H1 (cell line): Measurements from ENCODE around the gene FAM149A. TPM values are rescaled to one million over a fixed set of nuclear protein-coding genes. Genes with fewer than 3 reads are reported as not detected.
A peak's percentile ranks its signal among the peaks of the same experiment; 100 is the strongest.

Experiments
- ATF3 ChIP-seq: IDR thresholded peaks from 2 replicates; pipeline ENCODE4 v1.6.1; 2011; ENCODE audit warnings: low read depth, mild to moderate bottlenecking, low read length; ENCODE audit not compliant: insufficient read depth
- BACH1 ChIP-seq: IDR thresholded peaks from 2 replicates; pipeline ENCODE4 v1.6.1; 2012; ENCODE audit warnings: low read length, improper control_type of control experiment
- BCL11A ChIP-seq, 2 experiments: IDR thresholded peaks; one replicate each; pipeline ENCODE4 v1.6.1; 2011; ENCODE audit warnings: low read depth in 2 of 2, low read length in 2 of 2, mild to moderate bottlenecking in 2 of 2
- CEBPB ChIP-seq: IDR thresholded peaks from 2 replicates; pipeline ENCODE4 v1.6.1; 2012; ENCODE audit warnings: low read depth, low read length
- E2F6 ChIP-seq: IDR thresholded peaks from 2 replicates; pipeline ENCODE4 v1.6.1; 2012; ENCODE audit warnings: inconsistent platforms
- EZH2 ChIP-seq: fragments of 200-600 bp; sonication (generic); IDR thresholded peaks from 2 replicates; pipeline ENCODE4 v1.7.1; 2012; ENCODE audit warnings: low read depth, mild to moderate bottlenecking, moderate library complexity, low read length, inconsistent platforms; ENCODE audit not compliant: severe bottlenecking
- HDAC2 ChIP-seq, 2 experiments: fragments of 300-600 bp in 1 of 2; sonication (generic) in 1 of 2; IDR thresholded peaks; 2 replicates each; pipeline ENCODE4 v1.6.1; 2011 to 2012; ENCODE audit warnings: low read depth in 2 of 2, low read length in 2 of 2, mild to moderate bottlenecking in 2 of 2, moderate library complexity in 2 of 2, borderline replicate concordance in 1 of 2, inconsistent platforms in 1 of 2
- HDAC6 ChIP-seq: IDR thresholded peaks from one replicate; pipeline ENCODE4 v1.7.1; 2012; ENCODE audit warnings: low read depth, mild to moderate bottlenecking, inconsistent platforms, low read length, moderate library complexity
- MAFK ChIP-seq: IDR thresholded peaks from 2 replicates; pipeline ENCODE4 v1.6.1; 2012; ENCODE audit warnings: low read depth, mild to moderate bottlenecking, improper control_type of control experiment, low read length
- ZNF274 ChIP-seq: IDR thresholded peaks from 2 replicates; pipeline ENCODE4 v1.7.0; 2012; ENCODE audit warnings: low read length, borderline replicate concordance; ENCODE audit errors: extremely low read depth
- polyA plus RNA-seq, 7 experiments: library from polyadenylated mRNA; depleted of rRNA in 3 of 7; stranded (reverse) in 5 of 7; unstranded in 2 of 7; fragments of >200 nt in 5 of 7; fragments of 200-250 nt in 2 of 7; gene quantifications; 1 replicate in 5 of 7; 2 replicates in 1 of 7; 4 replicates in 1 of 7; pipeline versions ENCODE4 v1.2.1 to v1.2.3, GENCODE V29; 2011 to 2013; ENCODE audit warnings: missing spikeins in 2 of 7, mixed read lengths in 2 of 7
- total RNA-seq: library from RNA; stranded (reverse); fragmentation: NEBNext Ultra II Directional; extraction: Animal tissue kit (Norgen Biotek cat#: 25700); gene quantifications from 2 replicates; pipeline ENCODE4 v1.2.1, GENCODE V29; 2021

Gene FAM149A
- total and polyA plus RNA-seq, 2 of the 8 experiments (the other 6 are each of a cell fraction or from before 2014, with no cell fraction given), result 6.1 to 8.5 TPM

- TF ChIP-seq BACH1 (no peak), HDAC6 (no peak), EZH2 (no peak), MAFK (no peak), ZNF274 (no peak), E2F6 (peak; percentile 84), BCL11A (IDR thresholded peaks at IDR 0.05; ENCODE audit: low read depth in 2 of 2, low read length in 2 of 2) (no peak), ATF3 (no peak), HDAC2 (IDR thresholded peaks at IDR 0.05; ENCODE audit: borderline replicate concordance in 1 of 2, low read depth in 2 of 2, low read length in 2 of 2) (0 out of 4 replicates have a peak, but pooled peaks of 1 of the 2 experiments have one; percentile 11), CEBPB (no peak)
Observed at GRCh38 chr4:186104114-186104889, at the start of gene FAM149A (continued).
